ACHN (cell line): ENCODE data around the gene HBM.
"Not testable (repeated sequence)": the region's sequence is repeated elsewhere in the genome, so short reads cannot be mapped to it uniquely, and the experiment has no call there.

Source experiments
- DNase-seq: peaks from one replicate; pipeline ENCODE4 v3.0.0-alpha.2; 2015
- in situ Hi-C: cut with HindIII; loops from 2 replicates; pipeline ENCODE4 v1.10.0; 2017; ENCODE audit warnings: low sequenced_read_pairs, low pct_ligation_motif_present, low pct_unique_long_range_greater_than_20kb

Gene HBM

DNA sequence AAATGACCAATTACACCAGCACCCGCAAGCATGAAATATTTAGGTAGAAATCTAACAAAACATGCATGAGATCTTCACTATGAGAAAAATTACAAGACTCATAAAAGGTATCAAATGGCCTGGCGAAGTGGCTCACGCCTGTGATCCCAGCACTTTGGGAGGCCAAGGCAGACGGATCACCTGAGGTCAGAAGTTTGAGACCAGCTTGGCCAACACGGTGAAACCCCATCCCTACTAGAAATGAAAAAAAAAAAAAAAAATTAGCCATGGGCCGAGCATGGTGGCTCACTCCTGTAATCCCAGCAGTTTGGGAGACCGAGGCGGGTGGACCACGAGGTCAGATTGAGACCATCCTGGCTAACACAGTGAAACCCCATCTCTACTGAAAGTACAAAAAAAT lies 38.3 kb downstream of the HBM start:
- in situ Hi-C loops, DNase-seq: not testable (repeated sequence)

GRCh38 chr16:209359-209758 lies 43.6 kb downstream of the HBM start:
- DNase-seq, in situ Hi-C loops: not testable (repeated sequence)

- DNase-seq, in situ Hi-C loops: not testable (repeated sequence)
Observed at GRCh38 chr16:211631-212180, 45.9 kb downstream of the HBM start.

DNA sequence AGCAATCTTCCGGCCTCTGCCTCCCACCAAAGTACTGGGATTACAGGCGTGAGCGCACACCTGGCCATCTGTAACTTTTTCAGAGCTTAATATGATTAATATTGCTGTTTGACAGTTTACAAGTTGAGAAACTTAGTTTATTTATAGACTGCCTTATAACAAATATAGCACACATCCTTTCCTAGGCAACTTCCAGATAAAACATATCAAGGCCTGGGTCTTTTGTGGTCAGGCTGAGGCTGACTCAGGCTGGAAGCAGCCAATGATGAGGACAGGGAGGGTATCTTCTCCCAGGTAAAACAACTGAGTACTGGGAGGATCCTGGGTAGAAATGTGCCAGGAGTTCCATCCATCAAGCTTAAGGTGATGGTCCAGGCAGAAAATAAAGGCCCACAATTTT lies 47.2 kb downstream of the HBM start:
- in situ Hi-C loops, result no loop called here
- no peak for DNase-seq
